H1 (cell line): ENCODE data around the gene CTNNA3. TPM values are rescaled to one million over a fixed set of nuclear protein-coding genes. Genes with fewer than 3 reads are reported as not detected.

Experiments used
- CTCF ChIA-PET: fragments of 300-600 bp; sonication (Branson Sonifier 250); formaldehyde crosslinking; loops from one replicate; lab custom pipeline; 2021; ENCODE audit not compliant: partially characterized antibody; lab: Charles Lee
- POLR2A ChIA-PET: fragments of 300-600 bp; sonication (Branson Sonifier 250); formaldehyde crosslinking; loops from one replicate; lab custom pipeline; 2021; ENCODE audit warnings: inconsistent platforms; ENCODE audit not compliant: partially characterized antibody; lab: Charles Lee
- DNase-seq, 2 experiments: peaks; one replicate each; pipeline versions ENCODE4 v3.0.0 to v3.0.0-alpha.2; 2010 to 2022; ENCODE audit warnings: low spot score in 2 of 2, low read depth in 1 of 2, mixed read lengths in 1 of 2
- FAIRE-seq: peaks from 2 replicates; lab custom pipeline; 2011; peaks lifted over from hg19 to GRCh38; lab: Jason Lieb, UNC
- H2AFZ ChIP-seq: 2 replicates; pipeline ENCODE4 v1.8.1; 2012; ENCODE audit warnings: low read length, inconsistent platforms
- H2AK5ac ChIP-seq: 2 replicates; pipeline ENCODE4 v1.6.1; 2013; ENCODE audit warnings: low read depth, low read length
- H2BK120ac ChIP-seq: replicated peaks from 2 replicates; pipeline ENCODE3; 2013; ENCODE audit warnings: low read depth, low read length, inconsistent platforms
- H2BK12ac ChIP-seq: 2 replicates; pipeline ENCODE4 v1.6.1; 2013; ENCODE audit warnings: low read depth, low read length
- H2BK15ac ChIP-seq: 2 replicates; pipeline ENCODE4 v1.6.1; 2013; ENCODE audit warnings: low read length
- H2BK20ac ChIP-seq: 2 replicates; pipeline ENCODE4 v1.6.1; 2013; ENCODE audit warnings: low read length
- H2BK5ac ChIP-seq: 2 replicates; pipeline ENCODE4 v1.6.1; 2013; ENCODE audit warnings: low read depth, low read length
- H3K14ac ChIP-seq: 2 replicates; pipeline ENCODE4 v1.6.1; 2013; ENCODE audit warnings: inconsistent platforms; ENCODE audit not compliant: insufficient read length
- H3K18ac ChIP-seq: 2 replicates; pipeline ENCODE4 v1.6.1; 2013; ENCODE audit warnings: low read length; ENCODE audit errors: extremely low read depth
- H3K23ac ChIP-seq: 2 replicates; pipeline ENCODE4 v1.6.1; 2013; ENCODE audit warnings: inconsistent platforms; ENCODE audit not compliant: insufficient read length
- H3K23me2 ChIP-seq: 2 replicates; pipeline ENCODE4 v1.6.1; 2013; ENCODE audit warnings: low read depth, low read length
- H3K27ac ChIP-seq: 2 replicates; pipeline ENCODE4 v1.6.1; 2011; ENCODE audit warnings: low read depth, low read length, inconsistent platforms
- H3K27me3 ChIP-seq, 4 experiments: replicated peaks in 1 of 4; 1 replicate in 1 of 4; 2 replicates in 3 of 4; pipeline versions ENCODE4 v1.6.1 to v1.8.1; 2011 to 2013; ENCODE audit warnings: low read length in 3 of 4, mild to moderate bottlenecking in 3 of 4, inconsistent platforms in 2 of 4, mixed read lengths in 2 of 4, moderate library complexity in 1 of 4; ENCODE audit not compliant: control insufficient read depth in 3 of 4, insufficient read depth in 3 of 4; ENCODE audit errors: extremely low read depth in 1 of 4
- H3K36me3 ChIP-seq, 4 experiments: 2 replicates each; pipeline versions ENCODE4 v1.6.1 to v1.8.1; 2011 to 2013; ENCODE audit warnings: mild to moderate bottlenecking in 4 of 4, low read length in 3 of 4, moderate library complexity in 2 of 4, control low read depth in 1 of 4, inconsistent platforms in 1 of 4; ENCODE audit not compliant: insufficient read depth in 4 of 4, control insufficient read depth in 2 of 4
- H3K4ac ChIP-seq: replicated peaks from 2 replicates; pipeline ENCODE3; 2013; ENCODE audit warnings: low read length, low read depth, mixed read lengths, inconsistent platforms; ENCODE audit not compliant: insufficient read length
- H3K4me1 ChIP-seq, 4 experiments: replicated peaks in 1 of 4; 1 replicate in 1 of 4; 2 replicates in 3 of 4; pipeline versions ENCODE4 v1.6.1 to v1.8.1; 2011 to 2013; ENCODE audit warnings: low read length in 3 of 4, inconsistent platforms in 2 of 4, mixed read lengths in 1 of 4; ENCODE audit not compliant: insufficient read depth in 4 of 4, control insufficient read depth in 3 of 4
- H3K4me2 ChIP-seq, 2 experiments: 2 replicates each; pipeline versions ENCODE4 v1.6.1 to v1.8.1; 2011 to 2013; ENCODE audit warnings: low read depth in 2 of 2, low read length in 2 of 2, control low read depth in 1 of 2, inconsistent platforms in 1 of 2, mild to moderate bottlenecking in 1 of 2; ENCODE audit not compliant: insufficient read depth in 1 of 2
- H3K4me3 ChIP-seq, 4 experiments: fragments of 200-600, 300-600 bp in 1 of 4; sonication (generic), shearing (Covaris generic), sonication (Bioruptor Twin) in 1 of 4; 2 replicates each; pipeline versions ENCODE4 v1.5.1 to v1.8.1; 2011 to 2016; ENCODE audit warnings: low read length in 4 of 4, low read depth in 3 of 4, control low read depth in 2 of 4, inconsistent platforms in 2 of 4, mild to moderate bottlenecking in 2 of 4, mixed read lengths in 1 of 4, moderate library complexity in 1 of 4; ENCODE audit not compliant: insufficient read depth in 2 of 4; ENCODE audit errors: extremely low read depth in 1 of 4
- H3K56ac ChIP-seq: replicated peaks from 2 replicates; pipeline ENCODE3; 2013; ENCODE audit warnings: low read depth, mild to moderate bottlenecking, mixed read lengths, low read length, inconsistent platforms; ENCODE audit not compliant: insufficient read length
- H3K79me1 ChIP-seq: 2 replicates; pipeline ENCODE4 v1.6.1; 2013; ENCODE audit warnings: low read depth, low read length, control low read depth
- H3K79me2 ChIP-seq, 2 experiments: 2 replicates each; pipeline versions ENCODE4 v1.6.1 to v1.8.1; 2012 to 2013; ENCODE audit warnings: low read length in 2 of 2, mild to moderate bottlenecking in 2 of 2, inconsistent platforms in 1 of 2; ENCODE audit not compliant: insufficient read depth in 2 of 2, control insufficient read depth in 1 of 2
- H3K9ac ChIP-seq, 4 experiments: replicated peaks in 1 of 4; 1 replicate in 1 of 4; 2 replicates in 3 of 4; pipeline versions ENCODE4 v1.6.1 to v1.8.1; 2011 to 2013; ENCODE audit warnings: low read depth in 3 of 4, low read length in 3 of 4, control low read depth in 2 of 4, mild to moderate bottlenecking in 2 of 4, moderate library complexity in 2 of 4, inconsistent platforms in 1 of 4; ENCODE audit errors: extremely low read depth in 1 of 4
- H3K9me3 ChIP-seq, 2 experiments: 2 replicates each; pipeline versions ENCODE4 v1.6.1 to v1.8.1; 2012 to 2013; ENCODE audit warnings: mild to moderate bottlenecking in 2 of 2, moderate library complexity in 2 of 2, control low read depth in 1 of 2, inconsistent platforms in 1 of 2, low read depth in 1 of 2, low read length in 1 of 2, mixed read lengths in 1 of 2; ENCODE audit not compliant: insufficient read depth in 2 of 2
- H4K20me1 ChIP-seq, 2 experiments: replicated peaks in 1 of 2; 2 replicates each; pipeline versions ENCODE3 to v1.8.1; 2011 to 2013; ENCODE audit warnings: inconsistent platforms in 2 of 2, low read length in 2 of 2, mild to moderate bottlenecking in 1 of 2; ENCODE audit not compliant: insufficient read depth in 2 of 2, control insufficient read depth in 1 of 2
- H4K5ac ChIP-seq: 2 replicates; pipeline ENCODE4 v1.6.1; 2013; ENCODE audit warnings: low read length, low read depth, mixed read lengths, inconsistent platforms; ENCODE audit not compliant: insufficient read length
- H4K8ac ChIP-seq: 2 replicates; pipeline ENCODE4 v1.8.0; 2013; ENCODE audit warnings: mild to moderate bottlenecking, moderate library complexity, low read length, inconsistent platforms; ENCODE audit not compliant: insufficient read depth; ENCODE audit errors: extremely low read depth
- H4K91ac ChIP-seq: replicated peaks from 2 replicates; pipeline ENCODE3; 2013; ENCODE audit warnings: low read length, mixed read lengths, inconsistent platforms; ENCODE audit not compliant: insufficient read length
- NANOG ChIP-seq: IDR thresholded peaks from 2 replicates; pipeline ENCODE4 v1.6.1; 2011; ENCODE audit warnings: low read length, low read depth, mild to moderate bottlenecking, inconsistent platforms; ENCODE audit not compliant: insufficient read depth, poor library complexity, severe bottlenecking
- WGBS, 2 experiments: shearing (Covaris generic) in 1 of 2; methylation state at CpG; one replicate each; pipeline versions ENCODE4 v1.1.6 to v1.1.7; 2013 to 2015; ENCODE audit warnings: low lambda C conversion rate in 2 of 2, mixed read lengths in 2 of 2, inconsistent platforms in 1 of 2, low coverage in 1 of 2, missing lambda C conversion rate in 1 of 2; ENCODE audit not compliant: insufficient replicate concordance in 2 of 2, insufficient coverage in 1 of 2, insufficient read length in 1 of 2; ENCODE audit errors: extremely low coverage in 1 of 2, missing lambda C conversion rate in 1 of 2; 5-methylcytosine and 5-hydroxymethylcytosine counted together
- polyA plus RNA-seq, 7 experiments: library from polyadenylated mRNA; depleted of rRNA in 3 of 7; stranded (reverse) in 5 of 7; unstranded in 2 of 7; fragments of >200 nt in 5 of 7; fragments of 200-250 nt in 2 of 7; gene quantifications; 1 replicate in 5 of 7; 2 replicates in 1 of 7; 4 replicates in 1 of 7; pipeline versions ENCODE4 v1.2.1 to v1.2.3, GENCODE V29; 2011 to 2013; ENCODE audit warnings: missing spikeins in 2 of 7, mixed read lengths in 2 of 7
- total RNA-seq: library from RNA; stranded (reverse); fragmentation: NEBNext Ultra II Directional; extraction: Animal tissue kit (Norgen Biotek cat#: 25700); gene quantifications from 2 replicates; pipeline ENCODE4 v1.2.1, GENCODE V29; 2021
- TF ChIP-seq, protein P1 (sequence below), 3 experiments: IDR thresholded peaks; 1 replicate in 2 of 3; 2 replicates in 1 of 3; pipeline versions ENCODE4 v1.5.1 to v1.6.1; 2011; ENCODE audit warnings: low read length in 3 of 3, mild to moderate bottlenecking in 3 of 3, inconsistent platforms in 2 of 3, low read depth in 1 of 3, moderate library complexity in 1 of 3; ENCODE audit not compliant: insufficient read depth in 1 of 3; ENCODE audit errors: control extremely low read depth in 1 of 3

CTNNA3 gene
- total and polyA plus RNA-seq, 2 of the 8 experiments (the other 6 are each of a cell fraction or from before 2014, with no cell fraction given) = 1.3 to 1.5 TPM

DNA sequence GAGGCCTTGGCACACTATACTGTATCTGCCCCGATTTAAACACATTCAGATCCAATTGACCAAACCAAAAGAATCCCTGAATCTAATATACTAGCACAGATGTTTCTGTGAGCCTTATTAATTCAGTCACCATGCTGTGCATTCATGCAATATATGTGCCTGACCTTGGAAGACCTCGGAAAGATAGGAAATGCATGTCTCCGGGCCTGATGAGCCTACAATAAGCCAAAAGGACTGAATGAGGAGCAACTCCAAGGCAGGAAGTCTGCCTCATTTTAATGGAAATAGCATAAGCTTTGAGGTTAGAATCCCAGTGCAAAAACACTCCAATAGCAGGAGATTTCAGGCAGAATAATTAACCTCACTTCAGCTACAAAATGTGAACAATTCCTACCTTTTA, 453.5 kb downstream of the CTNNA3 start:
- POLR2A ChIA-PET = no interaction called here
- no peaks in the 10 kb centered on the region for H3K79me2 ChIP-seq
- no peaks in the 10 kb centered on the region for H3K79me1 ChIP-seq
- H2BK12ac ChIP-seq = no peak overlapping the region
- peak; percentile 52 for FAIRE-seq
- no peak overlapping the region for H3K4me3 ChIP-seq
- H2AK5ac ChIP-seq = no peak overlapping the region
- H3K18ac ChIP-seq = no peak overlapping the region
- no peak overlapping the region for H2BK15ac ChIP-seq
- H4K20me1 ChIP-seq = no peaks in the 10 kb centered on the region
- H2BK5ac ChIP-seq = no peak overlapping the region
- no peak overlapping the region for H4K91ac ChIP-seq
- H3K9me3 ChIP-seq = no peaks in the 10 kb centered on the region
- H3K56ac ChIP-seq = no peak overlapping the region
- no peak overlapping the region for H3K9ac ChIP-seq
- no peaks in the 10 kb centered on the region for H3K23me2 ChIP-seq
- no peaks in the 10 kb centered on the region for H3K27me3 ChIP-seq
- no peak overlapping the region for H3K27ac ChIP-seq
- H4K8ac ChIP-seq = no peak overlapping the region
- no peak overlapping the region for H2BK20ac ChIP-seq
- WGBS, 2 experiments = 58% methylated on average over 3 of the region's 3 CpGs; no CpG with 5 or more reads in 1 of the 2 experiments
- CTCF ChIA-PET = interaction anchor here (1.1 kb wide), 1 partner anchor 64 kb away, joined by 3 read pairs; no protein-coding TSS in a partner anchor
- H3K23ac ChIP-seq = no peak overlapping the region
- no peak overlapping the region for H4K5ac ChIP-seq
- H3K36me3 ChIP-seq = no peaks in the 10 kb centered on the region
- H3K14ac ChIP-seq = no peak overlapping the region
- H2BK120ac ChIP-seq = no peak overlapping the region
- H3K4me2 ChIP-seq = 0 out of 4 replicates have a peak overlapping the region, but pooled peaks of 1 of the 2 experiments have one; percentile 25
- TF ChIP-seq, protein P1, sequence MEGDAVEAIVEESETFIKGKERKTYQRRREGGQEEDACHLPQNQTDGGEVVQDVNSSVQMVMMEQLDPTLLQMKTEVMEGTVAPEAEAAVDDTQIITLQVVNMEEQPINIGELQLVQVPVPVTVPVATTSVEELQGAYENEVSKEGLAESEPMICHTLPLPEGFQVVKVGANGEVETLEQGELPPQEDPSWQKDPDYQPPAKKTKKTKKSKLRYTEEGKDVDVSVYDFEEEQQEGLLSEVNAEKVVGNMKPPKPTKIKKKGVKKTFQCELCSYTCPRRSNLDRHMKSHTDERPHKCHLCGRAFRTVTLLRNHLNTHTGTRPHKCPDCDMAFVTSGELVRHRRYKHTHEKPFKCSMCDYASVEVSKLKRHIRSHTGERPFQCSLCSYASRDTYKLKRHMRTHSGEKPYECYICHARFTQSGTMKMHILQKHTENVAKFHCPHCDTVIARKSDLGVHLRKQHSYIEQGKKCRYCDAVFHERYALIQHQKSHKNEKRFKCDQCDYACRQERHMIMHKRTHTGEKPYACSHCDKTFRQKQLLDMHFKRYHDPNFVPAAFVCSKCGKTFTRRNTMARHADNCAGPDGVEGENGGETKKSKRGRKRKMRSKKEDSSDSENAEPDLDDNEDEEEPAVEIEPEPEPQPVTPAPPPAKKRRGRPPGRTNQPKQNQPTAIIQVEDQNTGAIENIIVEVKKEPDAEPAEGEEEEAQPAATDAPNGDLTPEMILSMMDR (IDR thresholded peaks at IDR 0.05; ENCODE audit: control extremely low read depth in 1 of 3, insufficient read depth in 1 of 3, low read depth in 1 of 3, low read length in 3 of 3) = no peak
- TF ChIP-seq NANOG = no peak
- peaks cover 0 to 3% (median 3%) of the 10 kb centered on the region in 4 experiments; a peak in 3 of 7 replicates for H3K4me1 ChIP-seq
- H2AFZ ChIP-seq = no peak overlapping the region
- no peak for DNase-seq
- no peak overlapping the region for H3K4ac ChIP-seq
